HG03575 (cell line): ENCODE measurements around the gene CSNK1G1.

Source experiments
- ATAC-seq: cut with Tn5 transposase; IDR thresholded peaks from one replicate; pipeline ENCODE4 v1.9.1; 2021; ENCODE audit not compliant: unreplicated experiment, insufficient number of reproducible peaks, low FRiP score; ENCODE audit errors: extremely low read depth

The CSNK1G1 gene

DNA sequence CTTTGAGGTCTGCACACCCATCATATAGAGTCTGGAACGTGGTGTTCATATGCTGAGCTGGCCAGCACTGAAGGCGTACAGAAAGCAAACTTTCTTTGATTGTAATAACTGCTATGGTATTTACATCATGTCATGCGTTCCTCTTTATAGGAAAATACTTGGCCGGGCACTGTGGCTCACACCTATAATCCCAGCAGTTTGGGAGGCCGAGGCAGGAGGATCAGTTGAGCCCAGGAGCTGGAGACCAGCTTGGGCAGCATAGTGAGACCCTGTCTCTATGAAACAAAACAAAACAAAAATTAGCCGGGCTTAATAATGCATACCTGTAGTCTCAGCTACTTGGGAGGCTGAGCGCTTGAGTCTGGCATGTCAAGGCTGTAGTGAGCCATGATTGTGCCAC, 207.8 kb downstream of the CSNK1G1 start:
- no peak for ATAC-seq

GRCh38 chr15:64146885-64147681, 208.9 kb downstream of the CSNK1G1 start:
- ATAC-seq: no peak

DNA sequence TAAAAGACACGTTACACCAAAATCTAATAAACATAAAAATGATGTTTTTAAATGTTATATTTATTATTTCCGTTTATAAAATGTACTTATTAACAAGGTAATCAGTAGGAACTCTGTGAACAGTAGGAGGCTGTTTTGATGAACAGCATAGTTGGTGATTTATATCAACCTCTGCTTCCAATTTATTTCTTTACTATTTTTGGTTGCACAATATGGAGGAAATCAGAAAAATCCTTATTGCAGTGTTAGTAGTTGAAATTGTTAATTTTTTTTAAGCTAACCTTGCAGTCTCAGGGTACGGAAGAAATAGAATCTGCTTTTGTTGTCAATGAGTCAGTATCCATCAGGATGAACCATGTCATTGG, 209.5 kb downstream of the CSNK1G1 start:
- ATAC-seq: no peak

DNA sequence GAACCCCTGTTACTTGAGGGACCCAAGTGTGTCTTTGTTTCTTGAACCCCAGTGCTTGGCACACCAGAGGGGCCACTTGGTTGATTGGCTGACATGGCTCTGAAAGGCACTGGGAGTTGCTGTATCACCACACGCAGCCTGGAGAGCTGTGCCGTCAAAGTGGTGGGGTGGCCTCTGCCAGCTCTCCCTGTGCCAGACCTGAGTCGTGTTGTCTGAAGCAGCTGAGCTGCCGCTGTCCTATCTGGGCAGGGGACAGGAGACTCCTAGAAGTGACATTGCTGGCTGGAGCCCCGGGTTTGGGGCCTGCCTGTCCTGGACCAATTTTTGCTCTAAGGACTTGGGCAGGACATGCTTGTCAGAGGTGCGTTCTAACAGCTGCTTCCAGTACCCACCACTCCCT, 209.9 kb downstream of the CSNK1G1 start:
- no peak for ATAC-seq

- no peak for ATAC-seq
Observed at GRCh38 chr15:64144565-64145281, 211.2 kb downstream of the CSNK1G1 start.

GRCh38 chr15:64144192-64144564, 211.8 kb downstream of the CSNK1G1 start:
- no peak for ATAC-seq

GRCh38 chr15:64143276-64143675, 212.7 kb downstream of the CSNK1G1 start:
- ATAC-seq: no peak

DNA sequence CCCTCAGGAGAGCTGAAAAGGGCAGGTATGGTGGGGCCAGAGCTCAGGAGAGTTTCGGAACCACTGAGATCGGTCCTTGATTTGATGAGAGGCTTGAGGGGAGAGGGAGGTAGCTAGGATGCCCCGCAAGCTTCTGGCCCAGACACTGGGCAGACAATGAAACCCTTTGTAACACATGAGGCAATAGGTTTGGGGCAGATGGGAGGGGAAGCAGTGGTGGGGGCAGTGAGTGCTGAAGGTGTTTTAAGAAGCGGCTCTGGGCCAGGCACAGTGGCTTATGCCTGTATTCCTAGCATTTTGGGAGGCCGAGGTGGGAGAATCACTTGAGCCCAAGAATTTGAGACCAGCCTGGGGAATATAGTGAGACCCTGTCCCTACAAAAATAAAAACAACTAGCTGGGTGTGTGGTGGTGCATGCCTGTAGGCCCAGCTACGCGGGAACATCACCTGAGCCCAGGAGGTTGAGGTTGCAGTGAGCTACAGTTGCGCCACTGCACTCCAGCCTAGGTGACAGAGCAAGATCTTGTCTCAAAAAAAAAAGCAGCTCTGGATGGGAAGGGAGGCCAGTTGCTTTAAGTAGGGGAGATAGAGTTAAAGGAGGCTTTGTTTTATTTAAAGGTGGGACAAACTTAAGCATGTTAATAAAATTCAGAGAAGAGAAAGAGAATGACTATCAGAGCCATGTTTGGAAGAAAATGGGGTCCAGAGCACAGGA, 214.0 kb downstream of the CSNK1G1 start:
- no peak for ATAC-seq

DNA sequence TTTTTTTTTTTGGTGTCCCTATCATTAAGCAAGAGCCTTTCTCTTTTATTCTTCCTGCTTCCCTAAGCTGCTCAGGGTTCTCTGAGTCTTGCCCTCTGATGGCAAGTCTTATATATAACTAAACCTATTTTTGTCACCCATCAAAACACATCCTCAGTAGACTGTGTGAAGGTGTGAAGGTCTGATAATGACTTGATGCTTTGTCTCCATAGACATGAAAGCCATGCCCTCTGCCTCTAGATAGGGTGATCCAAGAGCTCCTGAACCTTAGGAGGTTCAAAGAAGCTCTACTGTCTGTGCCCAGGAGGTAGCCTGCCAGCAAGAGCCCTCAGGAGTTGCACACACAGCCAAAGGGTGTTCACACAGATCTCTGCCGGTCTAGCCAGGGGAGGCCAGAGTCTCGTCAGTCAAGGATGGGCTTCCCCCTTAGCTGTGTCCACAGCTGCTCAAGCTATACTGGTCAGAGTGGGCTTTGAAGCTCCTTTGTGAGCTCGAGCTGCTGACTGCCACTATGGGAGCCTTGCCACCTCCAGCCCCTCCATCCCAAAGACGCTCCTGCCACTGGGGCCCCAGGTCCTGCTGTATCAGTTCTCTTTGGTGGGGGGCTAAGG, 217.5 kb downstream of the CSNK1G1 start:
- ATAC-seq: no peak

DNA sequence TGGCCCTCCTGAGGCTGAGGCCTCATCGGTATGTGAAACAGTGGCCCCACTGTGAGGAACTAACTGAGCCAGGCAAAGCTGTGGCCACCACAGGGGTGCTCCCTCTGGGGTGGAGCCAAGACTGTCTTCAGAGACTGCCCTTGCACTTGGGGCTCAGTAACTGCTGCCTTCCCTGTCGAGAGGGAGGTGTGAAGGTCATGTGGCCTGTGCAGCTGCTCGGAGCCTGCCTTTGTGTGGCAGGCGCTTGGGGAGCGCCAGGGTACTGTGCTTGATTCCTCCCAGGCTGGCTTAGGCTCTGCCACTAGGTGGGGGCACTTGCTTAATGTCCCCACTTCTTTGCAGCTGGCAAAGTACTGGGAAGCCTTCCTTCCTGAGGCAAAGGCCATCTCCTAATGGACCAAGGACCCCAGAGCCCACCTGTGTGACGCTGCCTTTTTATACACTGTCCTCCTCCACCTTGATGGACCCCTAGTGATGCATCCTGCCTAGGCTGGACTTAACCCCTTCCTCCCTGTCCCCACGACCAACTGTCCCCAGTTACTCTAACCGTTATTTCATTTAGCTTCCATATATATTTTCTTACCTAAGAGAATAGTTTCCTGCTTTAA, 218.6 kb downstream of the CSNK1G1 start:
- no peak for ATAC-seq

GRCh38 chr15:64136347-64136746, 219.6 kb downstream of the CSNK1G1 start:
- ATAC-seq: no peak

- no peak for ATAC-seq
Observed at GRCh38 chr15:64134345-64134829, 221.6 kb downstream of the CSNK1G1 start.

- ATAC-seq: no peak
Observed at GRCh38 chr15:64133623-64134344, 222.2 kb downstream of the CSNK1G1 start.

DNA sequence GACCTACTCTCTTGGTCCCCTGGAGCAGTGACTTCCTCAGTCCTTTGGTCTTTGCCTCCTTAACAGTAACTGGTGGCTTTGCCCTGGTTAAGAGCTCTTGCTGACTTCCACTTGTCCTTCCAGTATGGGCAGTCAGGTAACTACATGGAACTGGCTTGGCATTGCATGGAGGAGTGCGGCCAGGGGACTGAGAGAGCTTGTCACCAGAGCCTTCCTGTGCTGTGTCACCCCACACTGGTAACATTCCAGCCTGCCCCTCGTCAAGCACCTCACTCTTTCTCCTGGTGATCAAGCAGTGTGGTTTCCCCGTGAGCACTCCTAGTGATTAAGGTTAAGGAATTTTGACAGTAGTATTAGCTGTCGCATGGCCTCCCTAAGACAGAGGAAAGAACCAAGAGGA, 223.8 kb downstream of the CSNK1G1 start:
- ATAC-seq: no peak

GRCh38 chr15:64131547-64131946, 224.4 kb downstream of the CSNK1G1 start:
- ATAC-seq: no peak

DNA sequence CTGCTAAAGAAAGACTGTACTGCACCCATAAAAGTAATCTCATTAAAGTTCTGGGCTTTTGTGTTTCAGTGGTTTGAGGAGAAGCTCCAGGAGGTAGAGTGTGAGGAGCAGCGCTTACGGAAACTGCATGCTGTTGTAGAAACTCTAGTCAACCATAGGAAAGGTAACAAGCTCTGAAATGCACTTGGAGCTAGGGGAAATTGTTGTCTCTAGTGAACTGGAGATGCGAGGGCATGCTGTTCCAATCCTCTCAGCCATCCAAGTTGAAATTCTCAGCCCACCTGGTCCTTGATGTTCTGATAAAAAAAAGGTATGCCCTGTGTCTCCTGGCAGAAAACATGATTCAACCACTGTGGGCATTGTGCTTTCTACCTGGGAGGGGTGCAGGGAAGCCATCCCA, 225.8 kb downstream of the CSNK1G1 start:
- no peak for ATAC-seq

DNA sequence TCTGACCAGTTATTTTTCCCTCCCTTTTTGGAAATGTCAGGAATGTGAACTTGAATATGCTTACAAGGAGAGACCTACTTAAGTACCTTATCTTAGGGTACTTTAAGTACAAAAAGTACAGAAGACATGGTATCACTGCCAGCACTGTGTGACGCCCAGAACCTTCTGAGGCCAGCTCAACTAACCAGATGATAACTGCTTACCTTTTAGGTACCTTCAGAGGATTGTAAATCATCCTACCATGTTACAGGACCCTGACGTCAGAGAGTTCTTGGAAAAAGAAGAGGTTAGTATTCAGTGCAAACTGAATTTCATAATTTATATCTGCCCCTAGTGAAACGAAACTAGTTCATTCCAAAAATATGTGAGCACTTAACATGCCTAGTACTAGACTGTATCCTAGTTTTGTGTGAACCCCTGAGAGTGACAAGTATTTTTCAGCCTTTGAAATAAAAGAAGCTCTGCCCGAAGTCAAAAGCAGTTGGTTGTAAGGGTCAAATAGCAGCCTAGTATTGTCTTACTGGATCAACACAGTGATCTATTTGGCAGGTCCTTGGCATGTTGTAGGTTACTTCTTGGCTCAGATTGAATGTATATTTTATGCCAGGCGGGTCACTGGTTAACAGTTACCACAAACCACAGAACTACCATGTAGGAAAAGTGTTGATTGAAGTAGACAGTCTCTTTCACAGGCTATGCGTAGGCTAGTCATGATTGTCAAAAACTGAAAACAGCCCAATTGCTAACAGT, 228.3 kb downstream of the CSNK1G1 start:
- ATAC-seq: no peak

- no peak for ATAC-seq
Observed at GRCh38 chr15:64125978-64126377, 230.0 kb downstream of the CSNK1G1 start.
